CD4-positive, CD25-positive, alpha-beta regulatory T cell (primary cell): Measurements from ENCODE around the gene ITGB8. TPM values are rescaled to one million over a fixed set of nuclear protein-coding genes. Genes with fewer than 3 reads are reported as not detected.

Experiments used
- ATAC-seq, 2 donors: fragments of 150-1000 bp; cut with Tn5 transposase; one replicate each; pipeline ENCODE4 v1.10.0; 2021; ENCODE audit warnings: low read depth in 2 of 2, moderate number of reproducible peaks in 2 of 2, moderate library complexity in 1 of 2
- DNase-seq, 3 donors: peaks; one replicate each; pipeline versions ENCODE4 v3.0.0 to v3.0.0-alpha.2; 2012 to 2022; ENCODE audit warnings: mixed read lengths in 1 of 3
- H3K27ac ChIP-seq: one replicate; pipeline ENCODE4 v1.7.0; 2013; ENCODE audit warnings: mild to moderate bottlenecking, low read length; ENCODE audit not compliant: insufficient read depth, poor library complexity, severe bottlenecking
- H3K27me3 ChIP-seq: one replicate; pipeline ENCODE4 v1.7.0; 2013; ENCODE audit warnings: low read length; ENCODE audit not compliant: control insufficient read depth, insufficient read depth
- H3K36me3 ChIP-seq: one replicate; pipeline ENCODE4 v1.7.0; 2013; ENCODE audit warnings: mild to moderate bottlenecking, low read length, moderate library complexity; ENCODE audit not compliant: control insufficient read depth, insufficient read depth
- H3K4me1 ChIP-seq: 2 replicates; pipeline ENCODE4 v1.7.0; 2013; ENCODE audit warnings: mild to moderate bottlenecking, low read length; ENCODE audit not compliant: insufficient read depth, control insufficient read depth, poor library complexity, severe bottlenecking
- H3K4me3 ChIP-seq: one replicate; pipeline ENCODE4 v1.7.0; 2013; ENCODE audit warnings: low read depth, mild to moderate bottlenecking, low read length, moderate library complexity
- H3K9me3 ChIP-seq, 2 experiments: 1 replicate in 1 of 2; 2 replicates in 1 of 2; pipeline ENCODE4 v1.7.0; 2013; ENCODE audit warnings: low read length in 2 of 2, mild to moderate bottlenecking in 1 of 2, moderate library complexity in 1 of 2; ENCODE audit not compliant: control insufficient read depth in 2 of 2
- H3K27ac Mint-ChIP-seq, 3 donors: one replicate each; pipeline ENCODE4 v1.8.0; 2020 to 2022; ENCODE audit warnings: mild to moderate bottlenecking in 3 of 3, mixed read lengths in 3 of 3, moderate library complexity in 2 of 3
- H3K27me3 Mint-ChIP-seq: one replicate; pipeline ENCODE4 v1.8.0; 2022; ENCODE audit warnings: mild to moderate bottlenecking, mixed read lengths
- H3K36me3 Mint-ChIP-seq: one replicate; pipeline ENCODE4 v1.8.0; 2020; ENCODE audit warnings: mixed read lengths
- H3K4me1 Mint-ChIP-seq, 4 donors: one replicate each; pipeline ENCODE4 v1.8.0; 2020 to 2022; ENCODE audit warnings: mixed read lengths in 4 of 4, mild to moderate bottlenecking in 1 of 4
- H3K4me3 Mint-ChIP-seq, 4 donors: one replicate each; pipeline ENCODE4 v1.8.0; 2020 to 2022; ENCODE audit warnings: mild to moderate bottlenecking in 4 of 4, mixed read lengths in 4 of 4, moderate library complexity in 3 of 4
- H3K9me3 Mint-ChIP-seq, 7 donors: one replicate each; pipeline ENCODE4 v1.8.0; 2020 to 2022; ENCODE audit warnings: mixed read lengths in 7 of 7, mild to moderate bottlenecking in 3 of 7, moderate library complexity in 2 of 7
- polyA plus RNA-seq, 4 donors: library from polyadenylated mRNA; unstranded; fragments of 300-500 nt; fragmentation: Illumina TruSeq; gene quantifications; one replicate each; pipeline ENCODE4 v1.2.3, GENCODE V29; 2021
- total RNA-seq: library from RNA; stranded (reverse); gene quantifications from one replicate; pipeline ENCODE4 v1.2.3, GENCODE V29; 2022

Gene ITGB8
- total and polyA plus RNA-seq, 5 donors from 2014 or later: 0.06 to 2.1 (median 0.55) TPM; not detected in 2

DNA sequence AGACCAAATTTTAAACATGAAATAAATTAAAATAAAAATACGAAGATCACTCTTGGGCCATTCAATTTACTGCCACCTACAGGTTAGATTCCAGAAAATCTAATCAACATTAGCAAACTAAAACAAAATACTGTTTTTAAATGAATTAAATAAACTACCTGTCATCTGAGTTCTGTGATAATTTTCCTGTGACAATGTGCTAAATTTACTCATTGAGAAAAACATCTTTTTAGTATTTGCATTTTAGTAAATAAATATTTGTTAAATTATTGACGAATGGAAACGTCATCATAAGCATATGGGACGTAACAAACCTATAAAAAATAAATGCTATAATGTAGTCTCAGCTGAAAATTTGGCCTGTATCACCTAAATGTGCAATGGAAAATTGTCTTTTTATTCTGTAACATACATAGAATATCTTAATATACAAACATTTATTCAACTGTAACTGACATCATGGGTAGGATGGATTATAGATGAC is 72.1 kb downstream of the ITGB8 start:
- Mint-ChIP-seq H3K4me1 (no peaks in the 10 kb centered on the region), H3K27ac (no peak overlapping the region), H3K27me3 (no peaks in the 10 kb centered on the region), H3K36me3 (no peaks in the 10 kb centered on the region), H3K4me3 (no peak overlapping the region), H3K9me3 (peaks cover 0 to 5% (median 0%) of the 10 kb centered on the region in 7 donors)
- Histone ChIP-seq H3K27ac (no peak overlapping the region), H3K27me3 (no peaks in the 10 kb centered on the region), H3K4me3 (no peak overlapping the region), H3K36me3 (no peaks in the 10 kb centered on the region), H3K4me1 (no peaks in the 10 kb centered on the region), H3K9me3 (no peaks in the 10 kb centered on the region)
- no peak for DNase-seq
- no peak for ATAC-seq

DNA sequence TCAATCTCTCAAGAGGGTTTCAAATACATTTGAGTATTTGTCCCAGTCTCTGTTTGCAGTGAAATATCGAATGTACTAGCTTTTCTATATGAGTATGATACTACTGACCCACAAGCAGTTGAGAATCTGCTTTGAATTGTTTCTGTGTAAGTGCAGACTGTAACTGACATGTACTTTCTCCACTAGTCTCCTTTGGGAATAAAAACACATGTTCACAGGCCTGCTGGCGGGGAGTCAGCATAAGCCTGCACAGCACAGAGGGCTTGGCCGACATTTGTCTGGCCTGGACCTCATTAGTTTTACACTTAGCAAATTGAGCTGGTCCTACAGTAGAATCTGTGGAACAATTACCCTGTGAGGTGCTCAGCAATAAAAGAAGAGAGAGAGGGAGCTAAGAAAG is 72.6 kb downstream of the ITGB8 start:
- Mint-ChIP-seq H3K4me1 (no peaks in the 10 kb centered on the region), H3K36me3 (no peaks in the 10 kb centered on the region)

GRCh38 chr7:20404320-20404719 is 73.6 kb downstream of the ITGB8 start:
- Mint-ChIP-seq H3K27ac (no peak overlapping the region), H3K27me3 (no peaks in the 10 kb centered on the region), H3K36me3 (no peaks in the 10 kb centered on the region), H3K4me3 (no peak overlapping the region), H3K4me1 (no peaks in the 10 kb centered on the region), H3K9me3 (peaks cover 0 to 1% (median 0%) of the 10 kb centered on the region in 7 donors)
- Histone ChIP-seq H3K27ac (no peak overlapping the region), H3K4me3 (no peak overlapping the region), H3K9me3 (no peaks in the 10 kb centered on the region), H3K27me3 (no peaks in the 10 kb centered on the region), H3K36me3 (no peaks in the 10 kb centered on the region), H3K4me1 (no peaks in the 10 kb centered on the region)
- ATAC-seq: no peak
- no peak for DNase-seq

More for the DNA sequence above, 72.6 kb downstream of the ITGB8 start:
- H3K9me3 ChIP-seq: no peaks in the 10 kb centered on the region
- Mint-ChIP-seq H3K4me3 (no peak overlapping the region), H3K27me3 (no peaks in the 10 kb centered on the region), H3K9me3 (peaks cover 0 to 5% (median 0%) of the 10 kb centered on the region in 7 donors), H3K27ac (no peak overlapping the region)
- no peaks in the 10 kb centered on the region for H3K4me1 ChIP-seq
- ATAC-seq: no peak
- H3K4me3 ChIP-seq: no peak overlapping the region
- H3K27me3 ChIP-seq: no peaks in the 10 kb centered on the region
- no peak overlapping the region for H3K27ac ChIP-seq
- DNase-seq: no peak
- no peaks in the 10 kb centered on the region for H3K36me3 ChIP-seq

DNA sequence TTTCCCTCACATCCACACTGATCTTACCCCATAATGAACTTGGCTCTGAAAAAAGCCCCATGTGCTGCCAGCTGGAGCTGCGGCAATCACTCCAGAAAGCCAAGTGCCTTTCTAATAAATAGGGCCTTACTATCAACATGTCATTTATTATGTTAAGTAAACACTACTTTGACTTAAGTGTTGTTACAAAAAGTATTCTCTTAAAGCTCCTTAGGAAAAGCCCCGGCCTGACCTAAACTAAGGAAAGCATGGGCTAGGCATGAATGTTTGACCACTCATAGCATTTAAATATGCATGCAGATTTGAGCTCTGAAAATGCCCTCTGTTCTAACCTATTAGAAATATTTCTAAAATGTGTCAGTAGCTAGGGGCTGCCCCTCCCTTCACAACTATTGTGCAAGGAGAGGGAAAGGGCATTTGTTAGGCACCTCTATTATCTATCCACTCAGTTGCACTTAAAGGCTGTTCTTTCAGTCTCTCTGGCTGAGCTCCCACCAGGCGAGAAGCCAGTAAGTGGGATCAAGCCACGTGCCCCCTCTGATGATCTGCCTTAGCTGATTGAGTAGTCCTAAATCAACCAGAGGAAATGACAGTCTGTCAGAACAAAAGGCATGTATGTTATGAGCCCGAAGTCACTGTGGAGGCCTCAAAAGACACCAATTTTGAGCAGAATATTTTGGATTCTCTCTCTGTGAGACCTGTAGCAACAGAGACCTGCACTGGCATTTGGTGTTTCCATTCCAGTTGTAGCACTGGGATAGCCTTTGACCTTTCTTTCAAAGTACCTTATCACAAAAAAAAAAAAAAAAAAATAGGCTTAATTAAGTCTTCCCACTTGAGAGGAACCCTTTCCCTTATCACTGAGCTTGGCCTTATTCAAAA is 77.1 kb downstream of the ITGB8 start:
- H3K4me1 ChIP-seq: no peaks in the 10 kb centered on the region
- DNase-seq (no peak), ATAC-seq (no peak)
- H3K27me3 Mint-ChIP-seq: no peaks in the 10 kb centered on the region
- H3K4me3 ChIP-seq: no peak overlapping the region
- no peak overlapping the region for H3K4me3 Mint-ChIP-seq
- H3K9me3 ChIP-seq: no peaks in the 10 kb centered on the region
- no peak overlapping the region for H3K27ac ChIP-seq
- no peaks in the 10 kb centered on the region for H3K27me3 ChIP-seq
- no peaks in the 10 kb centered on the region for H3K9me3 Mint-ChIP-seq
- no peaks in the 10 kb centered on the region for H3K36me3 Mint-ChIP-seq
- H3K4me1 Mint-ChIP-seq: no peaks in the 10 kb centered on the region
- no peaks in the 10 kb centered on the region for H3K36me3 ChIP-seq
- H3K27ac Mint-ChIP-seq: no peak overlapping the region

GRCh38 chr7:20408467-20408826 is 77.7 kb downstream of the ITGB8 start:
- Histone ChIP-seq H3K4me3 (no peak overlapping the region), H3K27me3 (no peaks in the 10 kb centered on the region), H3K9me3 (no peaks in the 10 kb centered on the region), H3K36me3 (no peaks in the 10 kb centered on the region), H3K27ac (no peak overlapping the region), H3K4me1 (no peaks in the 10 kb centered on the region)
- DNase-seq (no peak), ATAC-seq (no peak)
- Mint-ChIP-seq H3K4me1 (no peaks in the 10 kb centered on the region), H3K27me3 (no peaks in the 10 kb centered on the region), H3K4me3 (no peak overlapping the region), H3K36me3 (no peaks in the 10 kb centered on the region), H3K9me3 (no peaks in the 10 kb centered on the region), H3K27ac (no peak overlapping the region)

DNA sequence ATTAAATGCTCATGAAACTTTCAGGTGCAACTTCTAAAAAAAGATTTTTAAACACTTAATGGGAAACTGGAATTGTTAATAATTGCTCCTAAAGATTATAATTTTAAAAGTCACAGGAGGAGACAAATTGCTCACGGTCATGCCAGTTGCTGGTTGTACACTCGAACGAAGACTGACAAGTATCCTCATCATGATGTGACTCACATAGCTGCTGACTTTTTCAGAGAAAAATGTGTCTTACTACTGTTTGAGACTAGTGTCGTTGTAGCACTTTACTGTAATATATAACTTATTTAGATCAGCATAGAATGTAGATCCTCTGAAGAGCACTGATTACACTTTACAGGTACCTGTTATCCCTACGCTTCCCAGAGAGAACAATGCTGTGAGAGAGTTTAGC is 79.3 kb downstream of the ITGB8 start:
- ATAC-seq (no peak), DNase-seq (no peak)
- Histone ChIP-seq H3K27me3 (no peaks in the 10 kb centered on the region), H3K4me1 (no peaks in the 10 kb centered on the region), H3K9me3 (no peaks in the 10 kb centered on the region), H3K4me3 (no peak overlapping the region), H3K27ac (no peak overlapping the region), H3K36me3 (no peaks in the 10 kb centered on the region)
- Mint-ChIP-seq H3K36me3 (no peaks in the 10 kb centered on the region), H3K4me1 (no peaks in the 10 kb centered on the region), H3K4me3 (no peak overlapping the region), H3K9me3 (no peaks in the 10 kb centered on the region), H3K27ac (no peak overlapping the region), H3K27me3 (no peaks in the 10 kb centered on the region)

GRCh38 chr7:20411372-20411771 is 80.7 kb downstream of the ITGB8 start:
- no peak overlapping the region for H3K4me3 ChIP-seq
- H3K36me3 ChIP-seq: no peaks in the 10 kb centered on the region
- H3K27ac ChIP-seq: no peak overlapping the region
- no peak for ATAC-seq
- no peak overlapping the region for H3K4me3 Mint-ChIP-seq
- H3K4me1 Mint-ChIP-seq: no peaks in the 10 kb centered on the region
- H3K27me3 ChIP-seq: no peaks in the 10 kb centered on the region
- H3K27me3 Mint-ChIP-seq: no peaks in the 10 kb centered on the region
- no peak overlapping the region for H3K27ac Mint-ChIP-seq
- H3K4me1 ChIP-seq: no peaks in the 10 kb centered on the region
- no peaks in the 10 kb centered on the region for H3K9me3 Mint-ChIP-seq
- no peak for DNase-seq
- no peaks in the 10 kb centered on the region for H3K36me3 Mint-ChIP-seq
- H3K9me3 ChIP-seq: no peaks in the 10 kb centered on the region

GRCh38 chr7:20412032-20412431 is 81.3 kb downstream of the ITGB8 start:
- Mint-ChIP-seq H3K36me3 (no peaks in the 10 kb centered on the region), H3K4me3 (no peak overlapping the region), H3K27ac (no peak overlapping the region), H3K9me3 (no peaks in the 10 kb centered on the region), H3K4me1 (no peaks in the 10 kb centered on the region), H3K27me3 (no peaks in the 10 kb centered on the region)
- Histone ChIP-seq H3K4me1 (no peaks in the 10 kb centered on the region), H3K4me3 (no peak overlapping the region), H3K27ac (no peak overlapping the region), H3K36me3 (no peaks in the 10 kb centered on the region), H3K9me3 (no peaks in the 10 kb centered on the region), H3K27me3 (no peaks in the 10 kb centered on the region)
- ATAC-seq (no peak), DNase-seq (no peak)
